GM23248 (cell line): Measurements from ENCODE around the gene ABCB7.

Experiments
- EZH2 ChIP-seq: fragments of 200-600 bp; sonication (generic); IDR thresholded peaks from 2 replicates; pipeline ENCODE4 v1.6.1; 2018; ENCODE audit warnings: antibody characterized with exemption, mild to moderate bottlenecking; ENCODE audit not compliant: insufficient read depth, poor library complexity, severe bottlenecking
- EZH2phosphoT487 ChIP-seq: fragments of 200-600 bp; sonication (generic); IDR thresholded peaks from 2 replicates; pipeline ENCODE4 v1.6.1; 2018; ENCODE audit warnings: antibody characterized with exemption, moderate library complexity, mild to moderate bottlenecking, low read depth; ENCODE audit not compliant: insufficient read depth

DNA sequence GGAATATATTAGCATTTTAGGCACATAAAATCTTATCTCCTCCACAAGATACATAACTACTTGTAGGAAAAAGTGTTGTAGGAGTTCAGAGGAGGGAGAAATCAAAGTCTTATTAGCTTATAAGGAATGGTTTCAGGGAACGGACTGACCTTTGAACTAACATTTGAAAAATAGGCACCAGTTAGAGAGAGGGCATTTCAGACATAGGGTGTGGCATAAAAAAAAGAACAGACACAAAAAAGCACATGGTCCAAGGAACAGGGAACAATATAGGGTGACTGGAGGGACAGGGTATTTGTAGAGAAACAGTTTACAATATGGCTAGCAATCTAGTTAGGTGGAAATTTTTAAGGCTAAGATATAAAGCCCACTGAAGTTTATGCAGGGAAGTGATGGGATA is 6.4 kb downstream of the ABCB7 start:
- no peak for TF ChIP-seq EZH2phosphoT487
- no peak for TF ChIP-seq EZH2
